Glutamatergic neuron (in vitro differentiated cells): ENCODE data around the gene RUFY1. TPM values are rescaled to one million over a fixed set of nuclear protein-coding genes. Genes with fewer than 3 reads are reported as not detected.

Experiments used
- DNase-seq: peaks from one replicate; pipeline ENCODE4 v3.0.0; 2022
- H3K27ac Mint-ChIP-seq: one replicate; pipeline ENCODE4 v1.8.0; 2020; ENCODE audit warnings: mild to moderate bottlenecking, mixed read lengths, inconsistent platforms; ENCODE audit not compliant: unreplicated experiment
- H3K27me3 Mint-ChIP-seq: one replicate; pipeline ENCODE4 v1.8.0; 2020; ENCODE audit warnings: mild to moderate bottlenecking, moderate library complexity, mixed read lengths, inconsistent platforms; ENCODE audit not compliant: unreplicated experiment
- H3K36me3 Mint-ChIP-seq: one replicate; pipeline ENCODE4 v1.8.0; 2020; ENCODE audit warnings: mild to moderate bottlenecking, mixed read lengths, inconsistent platforms; ENCODE audit not compliant: unreplicated experiment
- H3K4me1 Mint-ChIP-seq: one replicate; pipeline ENCODE4 v1.8.0; 2020; ENCODE audit warnings: mild to moderate bottlenecking, low read depth, mixed read lengths, inconsistent platforms; ENCODE audit not compliant: unreplicated experiment
- H3K4me3 Mint-ChIP-seq: one replicate; pipeline ENCODE4 v1.8.0; 2020; ENCODE audit warnings: mild to moderate bottlenecking, mixed read lengths, inconsistent platforms; ENCODE audit not compliant: unreplicated experiment
- H3K9me3 Mint-ChIP-seq: one replicate; pipeline ENCODE4 v1.8.0; 2020; ENCODE audit warnings: mild to moderate bottlenecking, moderate library complexity, mixed read lengths, inconsistent platforms; ENCODE audit not compliant: unreplicated experiment
- total RNA-seq: library from RNA; stranded (reverse); fragmentation: NEBNext Ultra II Directional; extraction: Animal tissue kit (Norgen Biotek cat#: 25700); gene quantifications from one replicate; pipeline ENCODE4 v1.2.1, GENCODE V29; 2021; ENCODE audit not compliant: unreplicated experiment
- TF ChIP-seq, protein P1 (sequence below): fragments of 200-600 bp; sonication (generic); IDR thresholded peaks from one replicate; pipeline ENCODE4 v1.5.0; 2021; ENCODE audit not compliant: partially characterized antibody, unreplicated experiment

RUFY1 gene
- total RNA-seq, 1 donor from 2014 or later: 30.4 TPM

DNA sequence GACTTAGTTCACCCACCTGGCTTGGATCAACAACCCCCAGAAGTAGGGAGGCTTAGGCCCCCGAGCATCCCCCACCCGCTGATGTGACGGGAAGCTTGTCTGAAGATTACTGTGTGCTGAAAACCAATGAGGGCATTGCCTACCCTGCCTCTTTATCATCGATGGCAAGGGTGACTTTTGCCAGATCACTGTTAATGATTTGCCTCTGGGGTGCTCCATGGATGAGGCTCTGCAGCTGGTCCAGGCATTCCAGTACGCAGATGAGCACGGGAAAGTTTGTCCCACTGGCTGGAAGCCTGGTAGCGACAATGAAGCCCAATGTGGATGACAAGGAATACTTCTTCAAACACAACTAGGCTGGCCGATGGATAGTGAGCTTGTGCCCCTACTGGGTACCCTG is 22.0 kb downstream of the RUFY1 start:
- no peaks in the 10 kb centered on the region for H3K27me3 Mint-ChIP-seq
- no peaks in the 10 kb centered on the region for H3K4me1 Mint-ChIP-seq
- no peaks in the 10 kb centered on the region for H3K9me3 Mint-ChIP-seq
- H3K4me3 Mint-ChIP-seq: no peak overlapping the region
- peaks cover 7% of the 10 kb centered on the region for H3K36me3 Mint-ChIP-seq
- DNase-seq: no peak
- no peak overlapping the region for H3K27ac Mint-ChIP-seq
- TF ChIP-seq, protein P1, sequence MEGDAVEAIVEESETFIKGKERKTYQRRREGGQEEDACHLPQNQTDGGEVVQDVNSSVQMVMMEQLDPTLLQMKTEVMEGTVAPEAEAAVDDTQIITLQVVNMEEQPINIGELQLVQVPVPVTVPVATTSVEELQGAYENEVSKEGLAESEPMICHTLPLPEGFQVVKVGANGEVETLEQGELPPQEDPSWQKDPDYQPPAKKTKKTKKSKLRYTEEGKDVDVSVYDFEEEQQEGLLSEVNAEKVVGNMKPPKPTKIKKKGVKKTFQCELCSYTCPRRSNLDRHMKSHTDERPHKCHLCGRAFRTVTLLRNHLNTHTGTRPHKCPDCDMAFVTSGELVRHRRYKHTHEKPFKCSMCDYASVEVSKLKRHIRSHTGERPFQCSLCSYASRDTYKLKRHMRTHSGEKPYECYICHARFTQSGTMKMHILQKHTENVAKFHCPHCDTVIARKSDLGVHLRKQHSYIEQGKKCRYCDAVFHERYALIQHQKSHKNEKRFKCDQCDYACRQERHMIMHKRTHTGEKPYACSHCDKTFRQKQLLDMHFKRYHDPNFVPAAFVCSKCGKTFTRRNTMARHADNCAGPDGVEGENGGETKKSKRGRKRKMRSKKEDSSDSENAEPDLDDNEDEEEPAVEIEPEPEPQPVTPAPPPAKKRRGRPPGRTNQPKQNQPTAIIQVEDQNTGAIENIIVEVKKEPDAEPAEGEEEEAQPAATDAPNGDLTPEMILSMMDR: no peak

DNA sequence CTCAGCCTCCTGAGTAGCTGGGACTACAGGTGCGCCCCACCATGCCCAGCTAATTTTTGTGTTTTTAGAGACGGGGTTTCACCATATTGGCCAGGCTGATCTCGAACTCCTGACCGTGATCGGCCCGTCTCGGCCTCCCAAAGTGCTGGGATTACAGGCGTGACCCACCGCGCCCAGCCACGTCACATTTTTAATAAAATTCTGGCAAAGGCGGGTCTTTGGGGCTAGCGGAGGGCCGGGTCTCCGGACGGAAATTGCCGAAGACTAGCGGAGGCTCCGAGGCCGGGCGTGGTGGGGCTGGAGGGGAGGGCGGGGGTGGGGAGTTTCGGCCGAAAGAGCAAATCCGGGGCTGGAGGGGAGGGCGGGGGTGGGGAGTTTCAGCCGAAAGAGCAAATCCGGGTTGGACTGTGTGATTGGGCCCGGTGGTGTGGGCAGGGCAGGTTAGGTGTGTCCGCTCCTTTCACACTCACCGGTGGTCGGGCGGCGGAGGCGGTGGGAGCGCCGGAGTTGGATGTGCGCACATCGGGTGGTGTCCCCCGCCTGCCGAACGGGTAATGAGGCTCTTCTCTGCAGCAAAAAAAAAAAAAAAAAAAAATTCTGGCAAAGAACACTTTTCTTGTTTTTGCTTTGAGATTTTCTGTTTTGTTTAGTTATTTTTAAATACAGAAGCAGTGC is 27.1 kb downstream of the RUFY1 start:
- H3K27ac Mint-ChIP-seq: no peak overlapping the region
- no peak overlapping the region for H3K4me3 Mint-ChIP-seq
- H3K4me1 Mint-ChIP-seq: no peaks in the 10 kb centered on the region
- DNase-seq: no peak
- no peaks in the 10 kb centered on the region for H3K27me3 Mint-ChIP-seq
- TF ChIP-seq, protein P1: no peak
- H3K9me3 Mint-ChIP-seq: no peaks in the 10 kb centered on the region
- peaks cover 3% of the 10 kb centered on the region for H3K36me3 Mint-ChIP-seq

DNA sequence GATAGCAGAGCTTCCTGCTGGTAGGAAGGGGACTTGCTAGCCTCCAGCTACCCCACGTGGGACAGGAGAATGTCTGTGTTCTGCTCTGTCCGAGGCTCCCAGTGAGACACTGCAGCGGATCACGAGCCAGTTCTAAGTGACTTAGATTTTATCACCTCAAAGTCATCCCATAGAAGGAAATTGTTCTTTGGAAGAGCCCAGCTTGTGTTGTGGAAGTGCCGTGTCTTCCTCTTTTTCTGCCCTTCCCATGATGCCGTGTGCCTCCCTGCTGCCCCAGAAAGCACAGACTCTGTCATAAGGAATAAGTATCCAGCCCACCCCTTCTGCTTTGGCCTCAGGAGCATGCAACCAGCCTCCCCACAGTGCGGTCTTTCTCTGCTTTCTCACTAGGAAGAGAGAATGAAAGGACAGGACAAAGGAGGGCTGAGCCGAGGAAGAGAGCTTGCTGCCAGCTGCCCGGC is 35.6 kb downstream of the RUFY1 start:
- H3K4me1 Mint-ChIP-seq: no peaks in the 10 kb centered on the region
- TF ChIP-seq, protein P1: no peak
- no peak for DNase-seq
- no peaks in the 10 kb centered on the region for H3K27me3 Mint-ChIP-seq
- no peaks in the 10 kb centered on the region for H3K9me3 Mint-ChIP-seq
- H3K4me3 Mint-ChIP-seq: no peak overlapping the region
- H3K27ac Mint-ChIP-seq: no peak overlapping the region
- no peaks in the 10 kb centered on the region for H3K36me3 Mint-ChIP-seq

DNA sequence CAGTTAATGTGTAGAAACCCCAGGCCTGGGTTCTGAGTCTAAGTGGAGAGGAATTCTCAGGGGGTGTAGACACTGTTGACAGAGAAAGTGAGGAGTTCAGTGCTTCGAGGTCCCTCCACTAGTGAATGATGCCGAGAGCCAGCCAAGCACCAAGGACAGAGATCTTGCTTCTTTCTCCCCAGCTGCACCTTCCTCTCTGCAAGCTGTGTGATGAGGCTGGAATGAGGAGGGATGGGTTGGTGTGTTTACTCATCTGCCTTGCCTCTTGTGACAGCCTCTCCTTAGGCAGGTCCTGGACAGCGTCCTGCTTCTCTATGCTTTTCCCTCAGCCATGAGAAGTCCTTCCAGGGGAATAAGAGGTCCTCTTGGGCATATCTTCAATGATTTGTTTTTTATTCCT is 37.8 kb downstream of the RUFY1 start:
- no peak for DNase-seq
- Mint-ChIP-seq H3K9me3 (no peaks in the 10 kb centered on the region), H3K4me3 (no peak overlapping the region), H3K36me3 (no peaks in the 10 kb centered on the region), H3K27me3 (no peaks in the 10 kb centered on the region), H3K27ac (no peak overlapping the region), H3K4me1 (no peaks in the 10 kb centered on the region)
- TF ChIP-seq, protein P1: no peak

DNA sequence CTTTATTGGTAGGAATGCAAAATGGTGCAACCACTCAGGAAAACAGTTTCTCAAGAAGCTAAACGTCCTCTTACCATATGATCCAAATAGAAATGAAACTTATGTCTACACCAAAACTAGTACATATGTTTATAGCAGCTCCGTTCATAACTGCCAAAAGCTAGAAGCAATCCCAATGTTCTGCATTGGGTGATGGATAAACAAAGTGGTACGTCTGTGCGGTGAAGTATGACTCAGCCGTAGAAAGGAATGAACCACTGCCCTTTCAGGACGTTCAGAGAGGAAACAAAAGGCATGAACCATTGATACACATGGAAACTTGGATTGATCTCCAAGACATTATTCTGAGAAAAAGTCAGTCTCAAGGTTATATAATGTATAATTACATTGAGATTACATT is 45.6 kb downstream of the RUFY1 start:
- peaks cover 6% of the 10 kb centered on the region for H3K4me1 Mint-ChIP-seq
- H3K4me3 Mint-ChIP-seq: no peak overlapping the region
- H3K36me3 Mint-ChIP-seq: peaks cover 20% of the 10 kb centered on the region
- TF ChIP-seq, protein P1: no peak
- peaks cover 6% of the 10 kb centered on the region for H3K9me3 Mint-ChIP-seq
- DNase-seq: no peak
- peaks cover 3% of the 10 kb centered on the region for H3K27me3 Mint-ChIP-seq
- H3K27ac Mint-ChIP-seq: no peak overlapping the region
